Glutamatergic neuron (in vitro differentiated cells): ENCODE results near the gene HECTD4. TPM values are rescaled to one million over a fixed set of nuclear protein-coding genes. Genes with fewer than 3 reads are reported as not detected.

ENCODE experiments used
- DNase-seq: peaks from one replicate; pipeline ENCODE4 v3.0.0; 2022
- H3K27ac Mint-ChIP-seq: one replicate; pipeline ENCODE4 v1.8.0; 2020; ENCODE audit warnings: mild to moderate bottlenecking, mixed read lengths, inconsistent platforms; ENCODE audit not compliant: unreplicated experiment
- H3K27me3 Mint-ChIP-seq: one replicate; pipeline ENCODE4 v1.8.0; 2020; ENCODE audit warnings: mild to moderate bottlenecking, moderate library complexity, mixed read lengths, inconsistent platforms; ENCODE audit not compliant: unreplicated experiment
- H3K36me3 Mint-ChIP-seq: one replicate; pipeline ENCODE4 v1.8.0; 2020; ENCODE audit warnings: mild to moderate bottlenecking, mixed read lengths, inconsistent platforms; ENCODE audit not compliant: unreplicated experiment
- H3K4me1 Mint-ChIP-seq: one replicate; pipeline ENCODE4 v1.8.0; 2020; ENCODE audit warnings: mild to moderate bottlenecking, low read depth, mixed read lengths, inconsistent platforms; ENCODE audit not compliant: unreplicated experiment
- H3K4me3 Mint-ChIP-seq: one replicate; pipeline ENCODE4 v1.8.0; 2020; ENCODE audit warnings: mild to moderate bottlenecking, mixed read lengths, inconsistent platforms; ENCODE audit not compliant: unreplicated experiment
- H3K9me3 Mint-ChIP-seq: one replicate; pipeline ENCODE4 v1.8.0; 2020; ENCODE audit warnings: mild to moderate bottlenecking, moderate library complexity, mixed read lengths, inconsistent platforms; ENCODE audit not compliant: unreplicated experiment
- CTCF ChIP-seq: fragments of 200-600 bp; sonication (generic); IDR thresholded peaks from one replicate; pipeline ENCODE4 v1.5.0; 2021; ENCODE audit not compliant: partially characterized antibody, unreplicated experiment
- total RNA-seq: library from RNA; stranded (reverse); fragmentation: NEBNext Ultra II Directional; extraction: Animal tissue kit (Norgen Biotek cat#: 25700); gene quantifications from one replicate; pipeline ENCODE4 v1.2.1, GENCODE V29; 2021; ENCODE audit not compliant: unreplicated experiment

Gene HECTD4
- total RNA-seq, 1 donor from 2014 or later, result 261 TPM

- no peak for DNase-seq
- Mint-ChIP-seq H3K4me3 (no peak overlapping the region), H3K27ac (no peak overlapping the region), H3K4me1 (peaks cover 9% of the 10 kb centered on the region), H3K9me3 (no peaks in the 10 kb centered on the region), H3K36me3 (no peaks in the 10 kb centered on the region), H3K27me3 (peaks cover 3% of the 10 kb centered on the region)
- TF ChIP-seq CTCF, result no peak
Measured at GRCh38 chr12:112283546-112283945, 98.7 kb downstream of the HECTD4 start.

- H3K4me3 Mint-ChIP-seq, result peak overlapping the region; percentile 13
- no peak for DNase-seq
- H3K4me1 Mint-ChIP-seq, result peaks cover 9% of the 10 kb centered on the region
- no peaks in the 10 kb centered on the region for H3K9me3 Mint-ChIP-seq
- peak overlapping the region; percentile 19 for H3K27ac Mint-ChIP-seq
- TF ChIP-seq CTCF, result no peak
- H3K27me3 Mint-ChIP-seq, result peaks cover 3% of the 10 kb centered on the region
- H3K36me3 Mint-ChIP-seq, result peaks cover 2% of the 10 kb centered on the region
Measured at GRCh38 chr12:112282920-112283319, 99.3 kb downstream of the HECTD4 start.

GRCh38 chr12:112275836-112276235 lies 106.4 kb downstream of the HECTD4 start:
- no peak overlapping the region for H3K27ac Mint-ChIP-seq

GRCh38 chr12:112275207-112275606 lies 107.0 kb downstream of the HECTD4 start:
- no peak for DNase-seq
- peaks cover 5% of the 10 kb centered on the region for H3K36me3 Mint-ChIP-seq
- no peak overlapping the region for H3K4me3 Mint-ChIP-seq
- H3K27ac Mint-ChIP-seq, result no peak overlapping the region
- no peak for TF ChIP-seq CTCF
- H3K27me3 Mint-ChIP-seq, result no peaks in the 10 kb centered on the region
- no peaks in the 10 kb centered on the region for H3K9me3 Mint-ChIP-seq
- H3K4me1 Mint-ChIP-seq, result no peaks in the 10 kb centered on the region

More at GRCh38 chr12:112275836-112276235, 106.4 kb downstream of the HECTD4 start:
- H3K9me3 Mint-ChIP-seq, result no peaks in the 10 kb centered on the region
- no peak for TF ChIP-seq CTCF
- no peak overlapping the region for H3K4me3 Mint-ChIP-seq
- H3K4me1 Mint-ChIP-seq, result no peaks in the 10 kb centered on the region
- H3K36me3 Mint-ChIP-seq, result peaks cover 5% of the 10 kb centered on the region
- no peak for DNase-seq
- no peaks in the 10 kb centered on the region for H3K27me3 Mint-ChIP-seq

GRCh38 chr12:112270673-112271072 lies 111.6 kb downstream of the HECTD4 start:
- no peak for DNase-seq
- Mint-ChIP-seq H3K9me3 (peaks cover 2% of the 10 kb centered on the region), H3K27me3 (no peaks in the 10 kb centered on the region), H3K4me3 (no peak overlapping the region), H3K36me3 (peaks cover 7% of the 10 kb centered on the region), H3K4me1 (no peaks in the 10 kb centered on the region), H3K27ac (no peak overlapping the region)
- TF ChIP-seq CTCF, result no peak
